AG08395 (cell line): Measurements from ENCODE around the gene LAMC3.
"Not testable (repeated sequence)": the region's sequence is repeated elsewhere in the genome, so short reads cannot be mapped to it uniquely, and the experiment has no call there.

ENCODE experiments used
- DNase-seq: peaks from one replicate; pipeline ENCODE4 v3.0.0; 2012; ENCODE audit warnings: mixed read lengths, low spot score

The LAMC3 gene

GRCh38 chr9:131097126-131097947 lies 88.4 kb downstream of the LAMC3 start:
- no peak for DNase-seq

- no peak for DNase-seq
These were observed 88.9 kb downstream of the LAMC3 start for GRCh38 chr9:131097948-131098278.

- no peak for DNase-seq
These were observed 89.6 kb downstream of the LAMC3 start for GRCh38 chr9:131098391-131099101.

- DNase-seq = no peak
These were observed 90.2 kb downstream of the LAMC3 start for GRCh38 chr9:131099102-131099606.

- DNase-seq = not testable (repeated sequence)
These were observed 90.9 kb downstream of the LAMC3 start for GRCh38 chr9:131099845-131100244.

- DNase-seq = no peak
These were observed 91.5 kb downstream of the LAMC3 start for GRCh38 chr9:131100445-131100844.

GRCh38 chr9:131101207-131101964 lies 92.4 kb downstream of the LAMC3 start:
- DNase-seq = no peak

GRCh38 chr9:131103024-131103423 lies 94.0 kb downstream of the LAMC3 start:
- DNase-seq = no peak

- DNase-seq = no peak
These were observed 94.6 kb downstream of the LAMC3 start for GRCh38 chr9:131103535-131103934.

- DNase-seq = no peak
These were observed 95.2 kb downstream of the LAMC3 start for GRCh38 chr9:131104016-131104740.

GRCh38 chr9:131105952-131106351 lies 97.0 kb downstream of the LAMC3 start:
- DNase-seq = no peak

- no peak for DNase-seq
These were observed 98.8 kb downstream of the LAMC3 start for GRCh38 chr9:131107760-131108159.

- DNase-seq = no peak
These were observed 102.3 kb downstream of the LAMC3 start for GRCh38 chr9:131111186-131111853.

- DNase-seq = no peak
These were observed 102.9 kb downstream of the LAMC3 start for GRCh38 chr9:131111854-131112311.

GRCh38 chr9:131112374-131113154 lies 103.6 kb downstream of the LAMC3 start:
- DNase-seq = no peak

GRCh38 chr9:131113655-131114054 lies 104.7 kb downstream of the LAMC3 start:
- no peak for DNase-seq

GRCh38 chr9:131114084-131114535 lies 105.1 kb downstream of the LAMC3 start:
- DNase-seq = no peak

- not testable (repeated sequence) for DNase-seq
These were observed 106.4 kb downstream of the LAMC3 start for GRCh38 chr9:131115360-131115742.

- DNase-seq = no peak
These were observed 107.5 kb downstream of the LAMC3 start for GRCh38 chr9:131116281-131117120.
